MM.1S (cell line): ENCODE measurements around the gene C7orf33.

Experiments
- DNase-seq: peaks from one replicate; pipeline ENCODE4 v3.0.0-alpha.2; 2015
- H2AFZ ChIP-seq: fragments of 300-600 bp; sonication (generic); 2 replicates; pipeline ENCODE4 v1.6.0; 2016; ENCODE audit warnings: antibody characterized with exemption, low read length
- H3F3A ChIP-seq: fragments of 300-600 bp; sonication (generic); 2 replicates; pipeline ENCODE4 v1.6.1; 2016; ENCODE audit warnings: mild to moderate bottlenecking, antibody characterized with exemption, low read length, moderate library complexity, mixed read lengths; ENCODE audit not compliant: insufficient read depth
- H3K27ac ChIP-seq: fragments of 300-600 bp; sonication (generic); 2 replicates; pipeline ENCODE4 v1.5.1; 2016; ENCODE audit warnings: mild to moderate bottlenecking, low read length
- H3K27me3 ChIP-seq: fragments of 300-600 bp; sonication (generic); replicated peaks from 2 replicates; pipeline ENCODE4 v1.6.0; 2016; ENCODE audit warnings: low read length; ENCODE audit not compliant: insufficient read depth
- H3K36me3 ChIP-seq: fragments of 300-600 bp; sonication (generic); replicated peaks from 2 replicates; pipeline ENCODE4 v1.6.1; 2016; ENCODE audit warnings: mild to moderate bottlenecking, low read length, mixed read lengths; ENCODE audit not compliant: insufficient read depth
- H3K4me1 ChIP-seq: fragments of 300-600 bp; sonication (generic); 2 replicates; pipeline ENCODE4 v1.6.1; 2016; ENCODE audit warnings: low read length, mixed read lengths
- H3K4me2 ChIP-seq: fragments of 300-600 bp; sonication (generic); 2 replicates; pipeline ENCODE4 v1.6.0; 2016; ENCODE audit warnings: low read depth, low read length
- H3K4me3 ChIP-seq: fragments of 300-600 bp; sonication (generic); 2 replicates; pipeline ENCODE4 v1.5.1; 2016; ENCODE audit warnings: low read length, mixed read lengths
- H3K79me2 ChIP-seq: fragments of 300-600 bp; sonication (generic); 2 replicates; pipeline ENCODE4 v1.6.1; 2016; ENCODE audit warnings: mixed run types, low read length, mixed read lengths
- H3K9ac ChIP-seq: fragments of 300-600 bp; sonication (generic); 2 replicates; pipeline ENCODE4 v1.6.1; 2016; ENCODE audit warnings: low read length, mixed read lengths
- H3K9me2 ChIP-seq: fragments of 300-600 bp; sonication (generic); replicated peaks from 2 replicates; pipeline ENCODE4 v1.6.1; 2016; ENCODE audit warnings: mild to moderate bottlenecking, low read length, mixed read lengths; ENCODE audit not compliant: insufficient read depth
- H3K9me3 ChIP-seq: fragments of 300-600 bp; sonication (generic); replicated peaks from 2 replicates; pipeline ENCODE4 v1.6.1; 2016; ENCODE audit warnings: mild to moderate bottlenecking, low read length, mixed read lengths; ENCODE audit not compliant: insufficient read depth
- H4K20me1 ChIP-seq: fragments of 300-600 bp; sonication (generic); 2 replicates; pipeline ENCODE4 v1.6.1; 2016; ENCODE audit warnings: mild to moderate bottlenecking, low read length, moderate library complexity, mixed read lengths; ENCODE audit not compliant: insufficient read depth
- EZH2 ChIP-seq: fragments of 300-600 bp; sonication (generic); optimal IDR thresholded peaks from 2 replicates; pipeline ENCODE3; 2017; ENCODE audit warnings: low read depth, mild to moderate bottlenecking, antibody characterized with exemption, low read length, mixed read lengths
- EZH2phosphoT487 ChIP-seq: fragments of 300-600 bp; sonication (generic); IDR thresholded peaks from 2 replicates; pipeline ENCODE4 v1.6.1; 2018; ENCODE audit warnings: antibody characterized with exemption, low read length
- TF ChIP-seq, protein P1 (sequence below): fragments of 300-600 bp; sonication (generic); IDR thresholded peaks from 2 replicates; pipeline ENCODE4 v1.5.1; 2016; ENCODE audit warnings: antibody characterized with exemption, low read length, mixed read lengths

Gene C7orf33

DNA sequence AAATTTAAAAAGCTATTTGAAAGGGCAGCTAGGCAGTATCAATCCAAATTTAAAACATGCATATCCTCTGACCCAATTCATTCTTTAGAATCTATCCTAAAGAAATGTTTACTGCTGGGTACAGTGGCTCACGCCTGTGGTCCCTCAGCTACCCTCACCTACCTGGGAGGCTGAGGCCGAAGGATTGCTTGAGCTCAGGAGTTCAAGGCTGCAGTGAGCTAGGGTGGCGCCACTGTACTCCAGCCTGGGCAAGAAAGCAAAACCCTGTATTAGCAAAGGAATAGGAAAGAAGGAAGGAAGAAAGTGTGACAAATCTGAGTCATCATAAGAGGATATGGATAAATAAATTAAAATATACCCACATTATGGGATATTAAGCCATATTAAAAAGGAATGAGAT lies 36.3 kb downstream of the C7orf33 start:
- Histone ChIP-seq H3K9me3 (no peaks in the 10 kb centered on the region), H3K4me1 (0 out of 2 replicates have a peak, but pooled peaks cover 3% of the 10 kb centered on the region), H3F3A (no peaks in the 10 kb centered on the region), H3K9ac (no peak overlapping the region), H3K9me2 (no peaks in the 10 kb centered on the region), H3K79me2 (no peaks in the 10 kb centered on the region), H3K27ac (no peak overlapping the region), H3K27me3 (no peaks in the 10 kb centered on the region), H2AFZ (no peak overlapping the region), H3K36me3 (no peaks in the 10 kb centered on the region), H3K4me2 (no peak overlapping the region), H3K4me3 (no peak overlapping the region), H4K20me1 (no peaks in the 10 kb centered on the region)
- TF ChIP-seq EZH2 (no peak), EZH2phosphoT487 (no peak)
- TF ChIP-seq, protein P1, sequence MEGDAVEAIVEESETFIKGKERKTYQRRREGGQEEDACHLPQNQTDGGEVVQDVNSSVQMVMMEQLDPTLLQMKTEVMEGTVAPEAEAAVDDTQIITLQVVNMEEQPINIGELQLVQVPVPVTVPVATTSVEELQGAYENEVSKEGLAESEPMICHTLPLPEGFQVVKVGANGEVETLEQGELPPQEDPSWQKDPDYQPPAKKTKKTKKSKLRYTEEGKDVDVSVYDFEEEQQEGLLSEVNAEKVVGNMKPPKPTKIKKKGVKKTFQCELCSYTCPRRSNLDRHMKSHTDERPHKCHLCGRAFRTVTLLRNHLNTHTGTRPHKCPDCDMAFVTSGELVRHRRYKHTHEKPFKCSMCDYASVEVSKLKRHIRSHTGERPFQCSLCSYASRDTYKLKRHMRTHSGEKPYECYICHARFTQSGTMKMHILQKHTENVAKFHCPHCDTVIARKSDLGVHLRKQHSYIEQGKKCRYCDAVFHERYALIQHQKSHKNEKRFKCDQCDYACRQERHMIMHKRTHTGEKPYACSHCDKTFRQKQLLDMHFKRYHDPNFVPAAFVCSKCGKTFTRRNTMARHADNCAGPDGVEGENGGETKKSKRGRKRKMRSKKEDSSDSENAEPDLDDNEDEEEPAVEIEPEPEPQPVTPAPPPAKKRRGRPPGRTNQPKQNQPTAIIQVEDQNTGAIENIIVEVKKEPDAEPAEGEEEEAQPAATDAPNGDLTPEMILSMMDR, result no peak
- DNase-seq, result no peak

GRCh38 chr7:148628011-148628410 lies 37.4 kb downstream of the C7orf33 start:
- DNase-seq, result no peak

DNA sequence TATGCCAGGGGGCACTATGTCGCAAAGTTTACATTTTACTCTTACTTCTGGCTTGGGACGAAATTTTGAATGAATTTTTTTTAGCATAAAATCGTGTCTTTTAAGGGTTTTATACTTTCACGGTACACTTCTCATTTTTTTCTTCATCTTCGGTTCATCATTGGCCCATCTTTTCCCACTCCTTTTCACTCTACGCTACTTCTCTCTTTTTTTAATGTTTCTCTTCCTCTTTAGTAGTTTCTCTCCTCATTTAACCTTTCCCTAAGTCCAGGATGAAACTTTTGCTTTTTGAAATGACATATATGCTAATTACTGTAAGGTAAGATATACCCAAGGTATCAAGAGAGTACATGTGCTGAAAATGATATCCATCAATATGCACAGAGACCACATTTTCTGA lies 39.5 kb downstream of the C7orf33 start:
- no peaks in the 10 kb centered on the region for H3K36me3 ChIP-seq
- H3K27ac ChIP-seq, result no peak overlapping the region
- no peak overlapping the region for H3K4me3 ChIP-seq
- no peaks in the 10 kb centered on the region for H3K9me2 ChIP-seq
- H3F3A ChIP-seq, result no peaks in the 10 kb centered on the region
- 0 out of 2 replicates have a peak, but pooled peaks cover 3% of the 10 kb centered on the region for H3K4me1 ChIP-seq
- TF ChIP-seq, protein P1, result no peak
- TF ChIP-seq EZH2phosphoT487, result no peak
- no peak for TF ChIP-seq EZH2
- H3K27me3 ChIP-seq, result no peaks in the 10 kb centered on the region
- H3K9ac ChIP-seq, result no peak overlapping the region
- H4K20me1 ChIP-seq, result no peaks in the 10 kb centered on the region
- DNase-seq, result no peak
- H3K9me3 ChIP-seq, result no peaks in the 10 kb centered on the region
- H3K4me2 ChIP-seq, result no peak overlapping the region
- no peaks in the 10 kb centered on the region for H3K79me2 ChIP-seq
- H2AFZ ChIP-seq, result no peak overlapping the region

More at GRCh38 chr7:148628011-148628410, 37.4 kb downstream of the C7orf33 start:
- H3K27ac ChIP-seq, result no peak overlapping the region
- H3K9me3 ChIP-seq, result no peaks in the 10 kb centered on the region
- H4K20me1 ChIP-seq, result no peaks in the 10 kb centered on the region
- H3K79me2 ChIP-seq, result no peaks in the 10 kb centered on the region
- H3K27me3 ChIP-seq, result no peaks in the 10 kb centered on the region
- TF ChIP-seq EZH2 (no peak), EZH2phosphoT487 (no peak)
- TF ChIP-seq, protein P1, result no peak
- no peak overlapping the region for H3K4me3 ChIP-seq
- H3K4me1 ChIP-seq, result 0 out of 2 replicates have a peak, but pooled peaks cover 3% of the 10 kb centered on the region
- H3K36me3 ChIP-seq, result no peaks in the 10 kb centered on the region
- H3K4me2 ChIP-seq, result no peak overlapping the region
- no peak overlapping the region for H3K9ac ChIP-seq
- no peak overlapping the region for H2AFZ ChIP-seq
- H3F3A ChIP-seq, result no peaks in the 10 kb centered on the region
- no peaks in the 10 kb centered on the region for H3K9me2 ChIP-seq
